Stimulated activated CD4-positive, alpha-beta T cell treated with anti-CD3 and anti-CD28 coated beads, TNF-alpha, amount 100 ng/mL, for 4 hours (primary cell): ENCODE results near the gene CD151.

Source experiments
- DNase-seq, 3 experiments: peaks; one replicate each; pipeline ENCODE4 v3.0.0-alpha.2; 2020; ENCODE audit warnings: low read depth in 3 of 3

CD151 gene

DNA sequence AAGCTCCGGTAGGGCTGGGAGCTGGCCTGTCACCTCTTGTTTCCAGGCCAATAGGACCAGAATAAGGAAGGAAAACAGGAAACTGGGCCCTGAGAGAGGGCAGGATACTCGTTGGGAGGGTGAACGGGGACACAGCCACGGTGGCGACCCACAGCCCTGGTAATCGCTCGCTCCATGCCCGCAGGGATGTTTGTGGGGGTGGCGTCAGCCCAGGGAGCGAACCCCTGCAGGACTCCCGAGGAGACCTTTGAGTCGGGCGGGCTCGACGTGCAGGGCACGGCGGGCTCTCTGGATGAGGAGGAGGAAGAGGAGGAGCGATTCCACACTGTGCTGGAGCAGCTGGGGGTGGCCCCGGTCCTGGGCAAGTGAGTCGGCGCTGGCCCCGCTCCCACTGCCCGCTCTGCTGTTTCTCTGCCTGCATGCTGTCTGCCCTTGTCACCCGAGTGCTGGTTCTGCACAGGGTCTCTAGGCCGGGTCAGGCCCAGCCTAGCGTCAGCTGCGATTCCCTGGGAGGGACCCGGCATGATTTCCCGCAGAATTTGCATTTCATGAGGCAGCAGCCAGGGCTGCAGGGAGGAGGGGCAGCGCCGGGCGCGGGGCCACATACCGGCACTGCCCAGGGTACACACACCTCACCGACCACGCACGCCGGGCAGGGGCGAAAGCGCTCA, 3.4 kb upstream of the CD151 start:
- DNase-seq, result no peak

DNA sequence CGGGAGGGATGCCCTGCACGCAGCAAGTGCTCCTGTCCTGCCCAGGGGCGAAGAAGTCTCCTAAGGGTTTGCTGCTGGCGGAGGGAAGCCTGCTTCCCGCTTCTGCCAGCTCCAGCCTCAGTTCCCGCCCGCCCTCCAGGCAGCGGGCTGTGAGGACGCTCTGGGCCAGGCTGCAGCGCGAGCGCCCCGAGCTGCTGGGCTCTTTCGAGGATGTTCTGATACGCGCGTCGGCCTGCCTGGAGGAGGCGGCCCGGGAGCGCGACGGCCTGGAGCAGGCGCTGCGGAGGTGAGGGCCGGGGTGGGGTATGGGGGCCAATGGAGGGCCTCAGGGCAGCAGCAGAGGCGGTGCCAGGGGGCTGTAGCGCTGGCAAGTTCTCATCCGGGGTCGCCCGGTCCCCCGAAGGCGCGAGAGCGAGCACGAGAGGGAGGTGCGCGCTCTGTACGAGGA, 2.9 kb upstream of the CD151 start:
- DNase-seq, result no peak

DNA sequence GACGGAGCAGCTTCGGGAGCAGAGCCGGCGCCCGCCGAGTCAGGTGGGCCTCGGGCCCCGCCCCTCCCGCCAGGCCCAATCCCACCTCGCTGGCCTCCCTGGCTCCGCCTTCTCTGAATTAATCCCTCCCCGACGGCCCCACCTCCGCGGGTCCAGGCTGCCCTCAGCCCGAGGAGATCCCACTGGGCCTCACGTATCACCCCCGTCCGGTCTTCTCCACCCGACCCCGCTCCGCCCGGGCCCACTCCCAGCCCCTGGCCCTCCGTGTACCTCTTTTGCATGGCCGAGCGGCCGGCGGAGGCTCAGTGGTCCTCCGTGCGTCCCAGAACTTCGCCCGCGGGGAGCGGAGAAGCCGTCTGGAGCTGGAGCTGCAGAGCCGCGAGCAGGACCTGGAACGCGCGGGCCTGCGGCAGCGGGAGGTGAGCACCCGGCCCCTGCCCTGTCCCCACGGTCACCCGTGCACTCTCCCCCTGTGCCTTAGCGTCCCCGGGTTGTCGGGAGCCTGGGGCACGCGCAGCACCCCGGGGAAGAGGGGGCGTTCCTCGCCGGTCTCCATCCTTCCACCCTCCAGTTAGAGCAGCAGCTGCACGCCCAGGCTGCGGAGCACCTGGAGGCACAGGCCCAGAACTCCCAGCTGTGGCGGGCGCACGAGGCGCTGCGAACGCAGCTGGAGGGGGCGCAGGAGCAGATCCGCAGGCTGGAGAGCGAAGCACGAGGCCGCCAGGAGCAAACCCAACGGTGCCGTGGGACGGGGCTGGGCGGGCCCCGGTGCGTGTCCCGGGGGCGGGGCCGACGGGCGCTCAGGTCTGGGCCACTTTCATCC, 2.2 kb upstream of the CD151 start:
- DNase-seq, result no peak

DNA sequence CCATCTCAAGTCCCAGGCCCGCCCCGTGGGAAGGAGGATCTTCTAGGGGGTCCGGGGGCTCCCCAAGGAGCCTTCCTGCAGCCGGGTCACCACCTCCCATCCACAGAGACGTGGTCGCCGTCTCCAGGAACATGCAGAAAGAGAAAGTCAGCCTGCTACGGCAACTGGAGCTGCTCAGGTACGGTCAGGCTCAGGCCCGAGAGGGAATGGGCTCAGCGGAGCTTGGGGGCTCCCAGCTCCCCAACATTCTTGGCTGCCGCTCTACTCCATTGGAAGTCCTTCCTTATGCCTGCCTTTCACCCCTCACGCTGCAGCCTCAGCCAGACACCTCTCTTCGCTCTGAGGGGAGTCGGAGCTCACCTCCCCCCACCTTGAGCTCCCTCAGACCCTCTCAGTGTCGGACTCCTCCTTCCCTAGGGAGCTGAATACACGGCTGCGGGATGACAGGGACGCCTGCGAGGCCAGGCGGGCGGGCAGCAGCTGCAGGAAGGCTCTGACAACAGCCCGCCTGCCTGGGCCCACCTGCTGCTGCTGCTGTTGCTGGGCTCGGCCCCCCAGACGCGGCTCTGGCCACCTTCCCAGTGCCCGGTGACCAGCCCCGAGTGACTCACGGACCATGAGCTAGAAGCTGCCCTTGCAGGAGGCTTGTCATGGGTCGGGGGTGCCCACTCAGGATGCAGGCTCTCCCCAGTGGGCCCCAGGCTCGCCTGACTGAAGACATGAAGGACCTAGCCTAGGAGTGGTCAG, 1.5 kb upstream of the CD151 start:
- DNase-seq, result no peak

DNA sequence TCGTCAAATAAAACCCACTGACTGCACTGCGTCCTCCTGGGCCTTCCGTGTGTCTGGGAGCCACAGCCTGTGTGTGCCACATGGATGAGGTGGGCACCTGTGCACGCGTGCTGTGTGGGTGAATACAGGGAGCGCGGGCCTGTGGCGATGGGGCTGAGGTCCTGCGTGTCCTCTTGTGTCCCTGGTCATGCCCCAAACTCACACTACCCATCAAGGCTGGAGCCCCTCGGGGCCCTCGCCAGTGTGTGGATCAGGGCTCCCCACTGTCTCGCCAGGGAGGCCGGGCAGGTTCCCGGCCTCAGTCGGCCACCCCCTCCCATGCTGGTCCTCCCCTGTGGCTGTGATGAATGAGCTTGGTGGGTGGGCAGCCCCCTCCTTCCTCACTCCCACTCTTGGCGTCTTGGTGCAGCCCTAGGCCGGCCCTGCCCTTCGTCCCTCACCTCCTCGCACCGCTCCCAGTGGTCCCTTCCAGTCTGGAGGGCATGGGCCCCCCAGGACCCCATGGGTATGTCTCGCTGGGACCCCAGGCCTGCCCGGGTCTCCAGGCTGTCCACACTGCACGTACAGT, 707 bp upstream of the CD151 start:
- no peak for DNase-seq

DNA sequence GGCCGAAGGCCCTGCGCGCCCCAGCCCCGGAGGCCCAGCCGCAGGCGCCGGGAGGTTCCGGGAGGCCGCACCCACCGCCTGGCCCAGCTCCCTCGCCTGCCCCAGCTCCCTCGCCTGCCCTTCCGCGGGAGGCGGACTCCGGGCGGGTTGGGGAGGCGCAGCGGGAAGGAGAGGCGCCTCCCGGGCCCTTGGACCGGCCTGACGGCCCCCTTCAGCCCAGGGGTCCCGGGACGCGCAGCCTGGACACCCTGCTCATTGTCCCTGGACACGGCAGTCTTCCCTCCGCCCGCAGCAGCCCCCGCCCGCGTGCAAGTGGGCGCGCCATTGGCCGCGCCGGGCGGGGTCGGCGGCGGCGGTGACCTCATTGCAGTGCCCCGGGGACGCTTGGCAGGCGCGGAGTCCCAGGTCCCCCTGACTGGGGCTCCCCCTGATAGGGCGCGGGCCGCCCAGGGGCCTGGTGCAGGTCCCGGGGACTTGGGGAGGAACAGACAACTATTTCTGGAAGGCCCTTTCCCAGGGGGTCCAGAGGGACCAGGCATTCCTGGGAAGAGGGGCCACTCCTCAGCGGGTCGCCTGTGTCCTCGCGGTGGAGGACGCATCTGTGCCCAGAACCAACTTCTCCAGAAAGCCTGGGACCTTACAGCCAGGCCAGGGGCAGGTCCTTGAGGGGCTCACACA, 501 bp downstream of the CD151 start:
- DNase-seq, result no peak

DNA sequence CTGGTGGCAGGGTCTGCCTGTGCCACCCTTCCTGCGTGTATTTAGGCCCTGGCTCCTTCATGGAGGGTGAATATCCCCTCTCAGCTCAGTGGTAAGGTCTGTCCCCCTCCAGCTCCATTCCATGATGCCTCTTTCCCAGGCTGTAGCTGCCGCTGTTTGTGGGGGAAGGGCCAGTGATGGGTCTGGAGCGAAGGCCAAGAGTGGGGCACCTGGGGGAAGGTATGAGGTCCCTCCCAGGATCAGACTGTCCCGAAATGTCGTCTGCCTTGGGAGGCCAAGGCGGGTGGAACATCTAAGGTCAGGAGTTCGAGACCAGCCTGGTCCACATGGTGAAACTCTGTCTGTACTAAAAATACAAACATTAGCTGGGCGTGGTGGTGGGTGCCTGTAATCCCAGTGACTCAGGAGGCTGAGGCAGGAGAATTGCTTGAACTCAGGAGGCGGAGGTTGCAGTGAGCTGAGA, 1.1 kb downstream of the CD151 start:
- no peak for DNase-seq

DNA sequence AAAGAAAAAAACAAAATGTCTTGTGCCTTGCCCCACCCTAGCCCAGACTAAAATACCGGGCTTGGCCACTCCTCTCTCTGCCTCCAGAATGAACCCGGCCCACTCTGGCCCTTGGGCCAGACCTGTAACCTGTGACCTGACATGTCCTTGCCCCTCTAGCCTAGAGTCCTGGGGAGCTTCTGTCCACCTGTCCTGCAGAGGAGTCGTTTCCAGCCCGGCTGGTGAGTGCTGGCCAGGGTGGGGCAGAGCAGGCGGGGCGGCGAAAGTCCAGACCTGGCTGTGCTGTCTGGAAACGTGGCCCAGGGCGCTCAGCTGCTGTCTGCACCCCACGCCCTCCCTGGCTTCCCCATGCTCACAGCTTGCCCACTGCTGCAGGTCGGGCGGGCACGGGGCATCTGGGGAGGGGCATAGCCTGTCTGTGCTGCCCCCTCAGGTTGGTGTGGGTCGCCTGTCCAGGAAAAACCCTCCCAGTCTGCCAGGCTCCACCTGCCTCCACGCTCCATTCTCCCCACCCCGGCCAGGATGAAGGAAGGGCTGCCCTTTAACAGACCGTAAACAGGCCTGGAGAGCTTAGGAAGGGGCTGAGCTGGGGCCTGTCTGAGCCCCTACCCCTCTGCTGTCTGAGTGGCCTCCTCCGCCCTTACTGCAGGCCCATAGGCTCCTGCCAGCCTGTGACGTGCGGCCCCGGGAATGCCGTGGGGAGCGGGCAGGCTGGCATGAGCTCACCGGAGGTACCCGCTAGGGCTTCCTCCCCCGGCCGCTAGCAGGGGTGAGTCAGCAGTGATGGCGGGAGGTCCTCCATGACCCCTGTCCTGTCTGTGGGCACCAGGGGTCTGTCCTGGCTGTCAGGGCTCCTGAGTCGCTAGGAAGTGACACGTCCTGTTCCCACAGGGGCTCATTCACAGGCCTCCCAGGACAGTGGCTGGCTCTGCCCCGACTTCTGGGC, 1.9 kb downstream of the CD151 start:
- DNase-seq, result no peak

DNA sequence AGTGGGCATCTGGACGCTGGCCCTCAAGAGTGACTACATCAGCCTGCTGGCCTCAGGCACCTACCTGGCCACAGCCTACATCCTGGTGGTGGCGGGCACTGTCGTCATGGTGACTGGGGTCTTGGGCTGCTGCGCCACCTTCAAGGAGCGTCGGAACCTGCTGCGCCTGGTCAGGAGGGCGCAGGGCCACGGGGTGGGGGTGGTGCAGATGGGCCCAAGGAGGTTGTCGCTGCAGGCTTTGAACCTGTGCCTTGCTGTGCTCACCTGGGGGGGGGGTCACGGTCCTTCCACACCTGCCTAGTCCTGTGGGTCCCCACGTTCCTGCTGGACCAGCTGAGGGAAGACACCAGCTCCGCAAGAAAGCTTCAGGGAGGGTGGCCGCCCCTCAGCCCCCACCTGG, 3.5 kb downstream of the CD151 start:
- DNase-seq, result no peak

DNA sequence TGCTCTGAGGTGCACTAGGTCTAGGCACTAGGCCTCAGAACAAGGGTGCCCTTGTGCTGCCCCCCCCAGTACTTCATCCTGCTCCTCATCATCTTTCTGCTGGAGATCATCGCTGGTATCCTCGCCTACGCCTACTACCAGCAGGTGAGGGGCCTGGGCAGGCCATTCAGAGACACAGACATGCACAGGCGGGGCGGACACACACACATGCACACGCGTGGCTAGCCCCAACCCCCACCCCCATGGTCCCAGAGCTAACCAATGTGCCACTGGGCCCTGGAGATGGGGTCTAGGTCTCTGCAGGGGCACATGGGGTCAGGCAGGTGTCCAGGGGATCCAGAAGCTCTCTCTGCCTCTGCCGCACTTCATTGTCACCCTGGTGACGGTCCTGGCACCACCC, 3.9 kb downstream of the CD151 start:
- DNase-seq, result no peak

DNA sequence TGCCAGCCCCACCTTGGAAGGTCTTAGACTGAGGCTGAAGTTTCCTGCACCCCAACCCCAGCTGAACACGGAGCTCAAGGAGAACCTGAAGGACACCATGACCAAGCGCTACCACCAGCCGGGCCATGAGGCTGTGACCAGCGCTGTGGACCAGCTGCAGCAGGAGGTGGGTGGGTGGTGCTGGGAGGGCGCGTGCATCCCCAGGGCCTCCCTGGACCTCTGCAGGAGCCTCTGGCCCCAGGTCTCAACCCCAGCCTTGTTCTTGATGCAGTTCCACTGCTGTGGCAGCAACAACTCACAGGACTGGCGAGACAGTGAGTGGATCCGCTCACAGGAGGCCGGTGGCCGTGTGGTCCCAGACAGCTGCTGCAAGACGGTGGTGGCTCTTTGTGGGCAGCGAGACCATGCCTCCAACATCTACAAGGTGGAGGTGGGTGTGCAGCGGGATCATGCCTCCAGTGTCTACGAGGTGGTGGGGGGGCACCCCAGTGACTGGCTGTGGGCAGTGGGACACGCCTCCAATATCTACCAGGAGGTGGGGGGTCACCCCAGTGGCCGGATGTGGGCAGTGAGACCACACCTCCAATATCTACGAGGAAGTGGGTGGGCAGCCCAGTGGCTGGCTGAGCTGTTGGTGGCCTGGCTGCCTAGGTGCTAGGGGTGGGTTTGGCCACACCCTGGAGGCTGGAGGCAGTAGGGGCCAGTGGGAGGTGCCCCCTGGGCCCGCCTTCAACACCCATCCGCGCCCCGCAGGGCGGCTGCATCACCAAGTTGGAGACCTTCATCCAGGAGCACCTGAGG, 4.6 kb downstream of the CD151 start:
- DNase-seq, result no peak

DNA sequence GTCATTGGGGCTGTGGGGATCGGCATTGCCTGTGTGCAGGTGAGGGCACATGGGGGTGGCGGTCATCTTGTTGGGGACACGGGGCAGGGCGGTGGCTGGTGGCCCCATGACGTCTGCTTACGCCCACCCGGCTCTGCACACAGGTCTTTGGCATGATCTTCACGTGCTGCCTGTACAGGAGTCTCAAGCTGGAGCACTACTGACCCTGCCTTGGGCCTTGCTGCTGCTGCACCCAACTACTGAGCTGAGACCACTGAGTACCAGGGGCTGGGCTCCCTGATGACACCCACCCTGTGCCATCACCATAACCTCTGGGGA, 5.2 kb downstream of the CD151 start:
- no peak for DNase-seq

DNA sequence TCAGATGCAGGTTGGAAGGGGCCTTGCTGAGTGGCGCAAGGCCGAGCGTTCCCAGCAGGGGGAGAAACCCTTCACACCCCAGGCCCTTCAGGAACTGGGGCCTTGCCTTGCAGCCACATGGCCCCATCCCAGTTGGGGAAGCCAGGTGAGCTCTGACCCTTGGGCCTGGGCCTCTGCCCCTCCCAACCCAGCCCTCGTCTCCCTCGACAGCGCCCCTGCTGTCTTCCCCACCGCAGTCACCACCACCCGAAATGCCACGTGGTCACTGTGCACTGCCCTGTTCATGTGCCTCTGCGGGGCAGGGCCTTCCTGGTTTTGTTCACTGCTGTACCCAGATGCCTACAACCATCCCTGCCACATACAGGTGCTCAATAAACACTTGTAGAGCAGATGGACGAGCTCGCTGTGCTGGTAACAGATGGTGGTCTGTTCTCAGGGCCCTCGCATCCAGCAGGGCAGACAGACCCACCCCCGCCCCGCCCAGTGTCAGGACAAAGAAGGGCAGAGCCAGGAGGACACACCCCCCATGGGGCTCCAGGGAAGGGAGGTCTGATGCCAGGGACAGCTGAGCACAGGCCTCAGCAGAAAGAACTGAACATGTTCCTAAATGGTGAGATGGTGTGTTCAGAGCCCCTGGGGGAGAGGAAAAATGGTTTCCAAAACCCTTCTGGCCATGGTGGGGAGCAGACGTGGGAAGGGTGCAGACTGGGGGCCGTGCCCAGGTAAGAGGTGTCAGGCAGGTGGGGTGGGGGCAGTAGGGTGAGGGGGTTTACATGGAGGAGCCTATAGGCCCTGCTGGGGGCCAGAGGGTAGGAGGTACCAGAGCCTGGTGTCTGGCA, 5.9 kb downstream of the CD151 start:
- DNase-seq, result no peak

DNA sequence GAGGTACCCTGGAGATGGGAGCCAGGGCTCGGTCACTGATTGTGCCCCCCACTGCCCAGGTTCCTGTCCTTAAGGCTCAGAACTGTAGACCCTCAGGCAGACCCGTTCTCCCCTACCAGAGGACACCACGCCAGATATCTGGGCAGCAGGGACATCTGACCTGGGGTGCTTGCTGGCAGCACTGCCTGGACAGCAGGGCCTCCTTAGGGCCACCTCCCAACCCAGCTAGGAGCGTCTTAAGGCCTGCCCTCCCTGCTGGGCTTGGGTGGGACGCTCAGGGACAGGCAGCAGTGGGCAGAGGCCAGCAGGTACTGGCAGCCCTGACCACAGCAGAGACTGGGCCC, 6.5 kb downstream of the CD151 start:
- no peak for DNase-seq

DNA sequence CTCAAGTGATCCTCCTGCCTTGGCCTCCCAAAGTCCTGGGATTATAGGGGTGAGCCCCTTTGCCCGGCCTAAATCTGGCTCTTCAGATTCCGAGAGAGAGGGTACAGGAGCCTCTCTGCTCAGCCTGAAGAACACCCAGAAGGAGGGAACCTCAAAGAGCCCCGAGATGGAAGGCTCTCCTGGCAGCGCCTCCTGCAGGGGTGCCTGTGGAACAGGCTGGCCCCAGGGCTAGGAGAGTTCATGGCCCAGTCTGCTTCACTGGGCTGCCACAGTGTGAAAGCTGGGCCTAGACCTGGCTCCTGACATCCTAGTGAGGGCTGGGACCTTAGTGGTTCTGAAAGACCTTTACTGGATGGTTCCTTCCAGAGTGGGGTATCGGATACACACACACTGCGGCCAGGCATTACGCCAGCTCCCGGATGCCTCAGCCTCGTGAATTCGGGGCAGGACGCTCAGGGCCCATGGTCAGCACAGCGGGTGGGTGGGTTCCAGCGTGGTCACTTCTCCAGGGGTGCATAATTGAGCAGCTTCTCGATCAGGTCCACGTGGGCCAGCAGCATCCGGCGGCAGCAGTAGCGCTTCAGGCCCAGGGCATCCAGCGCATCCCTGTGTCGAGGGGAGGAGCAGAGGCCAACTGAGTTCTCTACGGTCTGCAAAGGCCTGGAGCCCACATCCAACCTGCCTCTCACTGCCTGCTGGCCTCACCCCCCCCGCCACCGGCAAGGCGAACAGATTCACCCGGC, 7.3 kb downstream of the CD151 start:
- DNase-seq, result no peak

DNA sequence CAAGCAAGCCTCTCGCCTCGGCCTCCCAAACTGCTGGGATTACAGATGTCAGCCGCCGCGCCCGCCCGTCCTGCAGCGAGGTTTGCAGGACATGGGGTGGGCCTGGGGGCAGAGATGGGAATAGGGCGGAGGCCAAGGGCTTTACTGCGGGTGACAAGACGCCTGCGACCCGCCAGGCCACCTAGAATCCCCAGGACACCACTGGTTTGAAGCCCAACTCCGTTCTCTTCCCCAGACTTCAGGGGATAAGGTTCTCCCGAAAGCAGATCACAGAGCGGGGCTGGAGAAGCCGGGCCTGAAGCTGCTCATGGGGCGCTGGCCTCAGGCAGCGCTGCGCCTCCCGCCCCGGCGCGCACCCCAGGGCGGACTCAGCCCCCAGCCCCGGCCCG, 9.2 kb downstream of the CD151 start:
- DNase-seq, result no peak

DNA sequence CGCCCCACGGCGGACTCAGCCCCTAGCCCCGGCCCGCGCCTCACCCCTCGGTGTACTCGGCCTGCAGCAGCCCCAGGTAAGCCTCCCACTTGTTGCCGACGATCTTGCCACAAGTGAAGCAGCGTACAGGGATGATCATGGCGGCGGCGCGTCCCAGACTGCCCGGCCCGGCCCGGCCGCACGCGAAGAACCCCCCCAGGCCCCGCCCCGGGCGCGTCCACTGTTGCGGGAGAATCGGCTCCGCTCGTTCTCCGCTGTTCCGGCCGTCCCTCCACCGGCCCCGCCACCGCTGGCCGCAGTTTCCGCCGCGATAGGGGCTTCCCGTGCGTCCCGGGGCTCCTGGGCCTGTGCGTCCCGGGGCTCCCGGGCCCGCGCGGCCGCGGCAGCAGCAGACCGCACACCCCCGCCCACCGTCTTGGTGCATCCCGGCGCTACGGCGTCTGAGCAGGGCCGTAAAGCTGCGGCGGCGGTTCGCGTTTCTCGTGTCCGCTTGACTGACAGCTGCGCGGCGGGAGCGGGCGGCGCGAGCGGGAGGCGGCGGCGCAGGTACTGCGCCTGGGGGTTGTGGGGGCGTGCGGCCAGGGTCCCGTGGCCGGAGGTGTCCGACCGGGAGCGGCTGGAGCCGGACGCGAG, 9.7 kb downstream of the CD151 start, which contains the start of the genes POLR2L and TSPAN4:
Gene POLR2L, minus strand, starts transcription at position 160 of the 633 bp plus-strand sequence. Its CDS starts 21 bp downstream, at position 139.
Gene TSPAN4, plus strand, starts transcription at position 483 of the 633 bp plus-strand sequence. CDS start 7,453 bp downstream, outside the sequence.
- DNase-seq, result peak; percentile 72 to 85 (median 77)
